Endothelial cell of umbilical vein (primary cell): ENCODE results near the gene ZNF213.

Experiments used
- EZH2 ChIP-seq: IDR thresholded peaks from 2 replicates; pipeline ENCODE4 v1.6.1; 2012; ENCODE audit warnings: borderline replicate concordance, low read depth, mild to moderate bottlenecking, moderate library complexity, low read length, inconsistent platforms; ENCODE audit not compliant: severe bottlenecking
- JUN ChIP-seq: IDR thresholded peaks from 2 replicates; pipeline ENCODE4 v1.6.1; 2011; ENCODE audit warnings: borderline replicate concordance, low read depth; ENCODE audit not compliant: insufficient read length, insufficient read depth
- POLR2A ChIP-seq: IDR thresholded peaks from 2 replicates; pipeline ENCODE4 v1.6.1; 2012; ENCODE audit warnings: low read depth, mild to moderate bottlenecking, control low read depth, low read length
- POLR2AphosphoS5 ChIP-seq: IDR thresholded peaks from 2 replicates; pipeline ENCODE4 v1.6.1; 2012; ENCODE audit warnings: low read depth, mild to moderate bottlenecking, control low read depth, low read length, moderate library complexity; ENCODE audit not compliant: insufficient read depth
- TF ChIP-seq, protein P1 (sequence below), 2 donors: IDR thresholded peaks; 1 replicate in 1 of 2; 2 replicates in 1 of 2; pipeline ENCODE4 v1.5.1; 2011; ENCODE audit warnings: low read length in 2 of 2, mild to moderate bottlenecking in 2 of 2, moderate library complexity in 2 of 2, control low read depth in 1 of 2, inconsistent platforms in 1 of 2, low read depth in 1 of 2; ENCODE audit not compliant: insufficient read depth in 1 of 2; ENCODE audit errors: extremely low read depth in 1 of 2

- TF ChIP-seq, protein P1, sequence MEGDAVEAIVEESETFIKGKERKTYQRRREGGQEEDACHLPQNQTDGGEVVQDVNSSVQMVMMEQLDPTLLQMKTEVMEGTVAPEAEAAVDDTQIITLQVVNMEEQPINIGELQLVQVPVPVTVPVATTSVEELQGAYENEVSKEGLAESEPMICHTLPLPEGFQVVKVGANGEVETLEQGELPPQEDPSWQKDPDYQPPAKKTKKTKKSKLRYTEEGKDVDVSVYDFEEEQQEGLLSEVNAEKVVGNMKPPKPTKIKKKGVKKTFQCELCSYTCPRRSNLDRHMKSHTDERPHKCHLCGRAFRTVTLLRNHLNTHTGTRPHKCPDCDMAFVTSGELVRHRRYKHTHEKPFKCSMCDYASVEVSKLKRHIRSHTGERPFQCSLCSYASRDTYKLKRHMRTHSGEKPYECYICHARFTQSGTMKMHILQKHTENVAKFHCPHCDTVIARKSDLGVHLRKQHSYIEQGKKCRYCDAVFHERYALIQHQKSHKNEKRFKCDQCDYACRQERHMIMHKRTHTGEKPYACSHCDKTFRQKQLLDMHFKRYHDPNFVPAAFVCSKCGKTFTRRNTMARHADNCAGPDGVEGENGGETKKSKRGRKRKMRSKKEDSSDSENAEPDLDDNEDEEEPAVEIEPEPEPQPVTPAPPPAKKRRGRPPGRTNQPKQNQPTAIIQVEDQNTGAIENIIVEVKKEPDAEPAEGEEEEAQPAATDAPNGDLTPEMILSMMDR (IDR thresholded peaks at IDR 0.05; ENCODE audit: extremely low read depth in 1 of 2, insufficient read depth in 1 of 2, low read depth in 1 of 2, low read length in 2 of 2) = no peak
- TF ChIP-seq EZH2 (no peak), JUN (no peak), POLR2A (no peak), POLR2AphosphoS5 (no peak)
Measured at GRCh38 chr16:3143598-3144320, 8.9 kb downstream of the ZNF213 start.
